NB4 (cell line): ENCODE data around the gene ASPDH.
A peak's percentile ranks its signal among the peaks of the same experiment; 100 is the strongest.

Experiments used
- DNase-seq: peaks from one replicate; pipeline ENCODE4 v3.0.0; 2010; ENCODE audit warnings: low read depth
- H3K4me3 ChIP-seq: one replicate; pipeline ENCODE4 v1.5.1; 2011; ENCODE audit warnings: mild to moderate bottlenecking, low read depth, low read length, moderate library complexity
- MAX ChIP-seq: IDR thresholded peaks from 2 replicates; pipeline ENCODE4 v1.6.1; 2011; ENCODE audit warnings: low read depth, low read length
- MYC ChIP-seq: IDR thresholded peaks from 2 replicates; pipeline ENCODE4 v1.6.1; 2011; ENCODE audit warnings: low read depth, low read length
- POLR2A ChIP-seq: IDR thresholded peaks from 2 replicates; pipeline ENCODE4 v1.6.1; 2011; ENCODE audit warnings: mild to moderate bottlenecking; ENCODE audit not compliant: insufficient read length; ENCODE audit errors: extremely low read depth
- TF ChIP-seq, protein P1 (sequence below): IDR thresholded peaks from one replicate; pipeline ENCODE4 v1.5.1; 2012; ENCODE audit warnings: low read depth, low read length

ASPDH gene

DNA sequence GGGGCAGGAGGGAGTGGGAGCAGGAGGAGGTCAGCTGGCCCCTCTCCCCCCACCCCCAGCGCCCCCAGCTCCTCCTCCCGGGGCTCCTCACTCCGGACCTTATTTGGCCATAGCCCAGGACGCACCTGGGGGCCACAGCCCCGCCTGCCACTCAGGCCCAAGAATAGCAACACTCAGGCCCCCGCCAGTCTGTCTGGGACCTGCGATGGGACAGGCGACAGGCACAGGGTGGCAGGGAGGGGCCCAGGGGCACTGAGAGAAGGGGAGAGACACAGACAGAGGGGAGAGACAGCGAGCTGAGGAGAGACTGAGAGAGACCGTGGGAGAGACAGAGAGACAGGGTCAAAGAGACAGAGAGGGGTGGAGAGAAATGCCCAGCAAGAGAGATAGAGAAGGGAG lies 13.0 kb downstream of the ASPDH start:
- H3K4me3 ChIP-seq = no peak overlapping the region
- DNase-seq = no peak
- TF ChIP-seq MYC (no peak), MAX (no peak), POLR2A (no peak)
- TF ChIP-seq, protein P1, sequence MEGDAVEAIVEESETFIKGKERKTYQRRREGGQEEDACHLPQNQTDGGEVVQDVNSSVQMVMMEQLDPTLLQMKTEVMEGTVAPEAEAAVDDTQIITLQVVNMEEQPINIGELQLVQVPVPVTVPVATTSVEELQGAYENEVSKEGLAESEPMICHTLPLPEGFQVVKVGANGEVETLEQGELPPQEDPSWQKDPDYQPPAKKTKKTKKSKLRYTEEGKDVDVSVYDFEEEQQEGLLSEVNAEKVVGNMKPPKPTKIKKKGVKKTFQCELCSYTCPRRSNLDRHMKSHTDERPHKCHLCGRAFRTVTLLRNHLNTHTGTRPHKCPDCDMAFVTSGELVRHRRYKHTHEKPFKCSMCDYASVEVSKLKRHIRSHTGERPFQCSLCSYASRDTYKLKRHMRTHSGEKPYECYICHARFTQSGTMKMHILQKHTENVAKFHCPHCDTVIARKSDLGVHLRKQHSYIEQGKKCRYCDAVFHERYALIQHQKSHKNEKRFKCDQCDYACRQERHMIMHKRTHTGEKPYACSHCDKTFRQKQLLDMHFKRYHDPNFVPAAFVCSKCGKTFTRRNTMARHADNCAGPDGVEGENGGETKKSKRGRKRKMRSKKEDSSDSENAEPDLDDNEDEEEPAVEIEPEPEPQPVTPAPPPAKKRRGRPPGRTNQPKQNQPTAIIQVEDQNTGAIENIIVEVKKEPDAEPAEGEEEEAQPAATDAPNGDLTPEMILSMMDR = no peak

DNA sequence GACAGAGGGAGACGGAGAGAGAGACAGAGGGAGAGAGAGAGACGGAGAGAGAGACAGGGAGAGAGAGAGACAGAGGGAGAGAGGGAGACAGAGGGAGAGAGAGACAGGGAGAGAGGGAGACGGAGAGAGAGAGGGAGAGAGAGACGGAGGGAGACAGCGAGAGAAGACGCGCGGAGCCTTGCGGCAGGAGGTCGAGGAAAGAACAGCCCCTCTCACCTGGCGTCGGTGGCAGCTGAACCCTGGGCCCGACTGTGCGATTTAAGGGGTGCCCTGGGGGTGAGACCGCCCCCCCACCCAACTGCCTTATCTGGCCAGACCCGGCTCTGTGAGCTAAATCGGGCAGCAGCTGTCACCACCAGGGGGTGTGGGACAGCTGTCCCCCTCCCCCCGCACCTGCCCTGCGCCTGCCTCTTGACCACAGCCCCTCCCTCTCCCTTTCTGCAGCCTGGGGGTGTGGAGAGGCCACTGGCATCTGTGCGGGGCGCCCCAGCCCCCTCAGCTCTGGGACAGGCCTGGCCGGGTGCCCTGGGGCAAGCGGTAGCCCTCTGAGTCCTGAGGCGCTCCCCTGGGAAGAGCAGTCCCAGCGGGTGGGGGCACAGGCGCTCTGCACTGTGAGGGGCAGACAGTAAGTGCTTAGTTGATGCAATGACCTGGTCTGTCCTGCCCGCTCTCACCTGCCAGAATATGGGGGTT lies 13.5 kb downstream of the ASPDH start:
- TF ChIP-seq POLR2A (no peak), MAX (no peak), MYC (no peak)
- TF ChIP-seq, protein P1 = no peak
- H3K4me3 ChIP-seq = no peak overlapping the region
- DNase-seq = peak; percentile 40

DNA sequence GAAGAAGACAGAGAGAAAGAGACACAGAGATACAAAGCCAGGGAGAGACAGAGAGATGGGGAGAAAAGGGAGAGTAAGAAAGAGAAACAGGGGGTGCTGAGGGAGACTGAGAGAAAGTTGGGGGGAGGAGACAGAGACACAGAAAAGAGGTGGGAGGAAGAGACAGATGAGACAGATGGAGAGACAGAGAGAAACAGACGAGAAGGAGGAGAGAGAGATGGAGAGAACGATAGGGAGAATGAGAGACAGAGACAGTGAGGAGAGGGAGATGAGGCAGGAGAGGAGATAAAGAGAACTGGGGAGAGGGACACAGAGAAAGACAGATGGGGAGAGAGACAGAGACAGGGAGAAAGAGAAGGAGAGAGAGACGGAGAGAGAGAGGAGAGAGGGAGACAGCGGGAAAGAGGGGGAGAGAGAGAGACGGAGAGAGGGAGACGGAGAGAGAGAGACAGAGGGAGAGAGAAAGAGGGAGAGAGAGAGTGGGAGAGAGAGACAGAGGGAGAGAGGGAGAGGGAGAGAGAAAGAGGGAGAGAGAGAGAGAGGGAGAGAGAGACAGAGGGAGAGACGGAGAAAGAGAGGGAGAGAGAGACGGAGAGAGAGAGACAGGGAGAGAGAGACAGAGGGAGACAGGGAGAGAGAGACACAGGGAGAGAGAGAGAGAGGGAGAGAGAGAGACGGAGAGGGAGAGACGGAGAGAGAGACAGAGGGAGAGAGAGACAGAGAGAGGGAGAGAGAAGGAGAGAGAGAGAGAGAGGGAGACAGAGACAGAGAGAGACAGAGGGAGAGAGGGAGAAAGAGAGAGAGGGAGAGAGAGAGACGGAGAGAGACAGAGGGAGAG lies 15.3 kb downstream of the ASPDH start:
- H3K4me3 ChIP-seq = no peak overlapping the region
- no peak for DNase-seq
- TF ChIP-seq MYC = no peak

- no peak for TF ChIP-seq POLR2A
- no peak overlapping the region for H3K4me3 ChIP-seq
- DNase-seq = no peak
These were observed 16.7 kb downstream of the ASPDH start for GRCh38 chr19:50497022-50497405.

- TF ChIP-seq MAX = no peak
- TF ChIP-seq POLR2A = no peak
- TF ChIP-seq, protein P1 = no peak
- TF ChIP-seq MYC = no peak
- H3K4me3 ChIP-seq = no peak overlapping the region
- DNase-seq = no peak
These were observed 17.3 kb downstream of the ASPDH start for GRCh38 chr19:50496189-50497021.

DNA sequence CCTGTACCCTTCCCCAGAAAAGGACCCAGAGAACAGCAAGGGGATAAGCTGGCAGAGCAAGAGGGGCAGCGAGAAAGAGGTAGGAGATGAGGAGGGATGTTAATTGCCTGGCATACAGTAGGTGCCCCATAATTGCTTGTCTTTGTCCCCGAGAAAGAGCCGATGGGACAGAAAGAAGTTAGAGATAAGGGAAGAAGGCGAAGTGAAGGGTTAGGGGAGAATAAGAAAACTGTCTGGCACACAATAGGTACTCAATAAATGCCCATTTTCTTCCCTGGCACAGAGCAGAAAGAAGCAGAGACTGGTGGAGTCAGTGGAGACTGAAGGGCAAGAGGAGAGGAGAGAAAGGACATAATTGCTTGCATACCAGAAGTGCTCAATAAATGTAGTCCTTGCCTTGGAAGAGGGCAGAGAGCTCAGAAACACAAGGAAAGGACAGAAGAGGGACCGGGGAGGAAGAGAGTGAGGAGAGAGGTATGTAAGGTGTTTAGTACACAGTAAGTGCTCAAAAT lies 18.6 kb downstream of the ASPDH start:
- H3K4me3 ChIP-seq = no peak overlapping the region
- no peak for DNase-seq
- TF ChIP-seq MYC = no peak
- TF ChIP-seq POLR2A = no peak
- TF ChIP-seq, protein P1 = no peak
- TF ChIP-seq MAX = no peak
